Peyer's patch (tissue), 4 donors: ENCODE data around the gene TCF7L1.

Experiments used
- POLR2A ChIP-seq, 2 donors: fragments of 450-650 bp; IDR thresholded peaks; one replicate each; pipeline ENCODE4 v1.5.1; 2017; ENCODE audit warnings: antibody characterized with exemption in 2 of 2, mild to moderate bottlenecking in 2 of 2, moderate library complexity in 2 of 2
- TF ChIP-seq, protein P1 (sequence below), 6 experiments: fragments of 450-650 bp in 4 of 6; fragments of 200-600 bp in 2 of 6; sonication (generic) in 1 of 6; IDR thresholded peaks; one replicate each; pipeline ENCODE4 v1.5.1; 2017 to 2019; ENCODE audit warnings: antibody characterized with exemption in 6 of 6, mild to moderate bottlenecking in 3 of 6, moderate library complexity in 1 of 6

DNA sequence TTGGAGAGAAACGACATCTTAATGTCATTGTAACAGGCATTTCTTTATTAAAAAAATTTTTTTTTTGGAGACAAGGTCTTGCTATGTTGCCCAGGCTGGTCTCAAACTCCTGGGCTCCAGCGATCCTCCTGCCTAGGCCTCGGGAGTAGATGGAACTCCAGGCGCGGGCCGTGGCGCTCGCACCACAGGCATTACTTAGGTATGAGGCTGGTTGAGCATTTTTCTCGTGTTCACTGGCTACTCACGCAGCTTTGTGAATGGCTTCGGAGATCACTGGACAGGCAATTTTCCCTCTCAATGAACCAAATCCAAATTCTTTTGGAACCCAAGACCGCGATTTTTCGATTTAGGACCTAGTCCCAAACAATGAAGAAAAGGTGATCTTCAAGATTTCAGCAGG lies 795 bp upstream of the TCF7L1 start:
- TF ChIP-seq, protein P1, sequence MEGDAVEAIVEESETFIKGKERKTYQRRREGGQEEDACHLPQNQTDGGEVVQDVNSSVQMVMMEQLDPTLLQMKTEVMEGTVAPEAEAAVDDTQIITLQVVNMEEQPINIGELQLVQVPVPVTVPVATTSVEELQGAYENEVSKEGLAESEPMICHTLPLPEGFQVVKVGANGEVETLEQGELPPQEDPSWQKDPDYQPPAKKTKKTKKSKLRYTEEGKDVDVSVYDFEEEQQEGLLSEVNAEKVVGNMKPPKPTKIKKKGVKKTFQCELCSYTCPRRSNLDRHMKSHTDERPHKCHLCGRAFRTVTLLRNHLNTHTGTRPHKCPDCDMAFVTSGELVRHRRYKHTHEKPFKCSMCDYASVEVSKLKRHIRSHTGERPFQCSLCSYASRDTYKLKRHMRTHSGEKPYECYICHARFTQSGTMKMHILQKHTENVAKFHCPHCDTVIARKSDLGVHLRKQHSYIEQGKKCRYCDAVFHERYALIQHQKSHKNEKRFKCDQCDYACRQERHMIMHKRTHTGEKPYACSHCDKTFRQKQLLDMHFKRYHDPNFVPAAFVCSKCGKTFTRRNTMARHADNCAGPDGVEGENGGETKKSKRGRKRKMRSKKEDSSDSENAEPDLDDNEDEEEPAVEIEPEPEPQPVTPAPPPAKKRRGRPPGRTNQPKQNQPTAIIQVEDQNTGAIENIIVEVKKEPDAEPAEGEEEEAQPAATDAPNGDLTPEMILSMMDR (IDR thresholded peaks at IDR 0.05): no peak
- TF ChIP-seq POLR2A (IDR thresholded peaks at IDR 0.05): no peak
